Naive B cell (primary cell): Measurements from ENCODE around the gene OSM. TPM values are rescaled to one million over a fixed set of nuclear protein-coding genes. Genes with fewer than 3 reads are reported as not detected.

Experiments used
- ATAC-seq, 2 donors: fragments of 150-1000 bp; cut with Tn5 transposase; 2 replicates each; pipeline ENCODE4 v1.10.0; 2021; ENCODE audit warnings: low read depth in 2 of 2, mild to moderate bottlenecking in 2 of 2, moderate library complexity in 2 of 2
- DNase-seq: peaks from one replicate; pipeline ENCODE4 v3.0.0; 2022
- H3K27ac Mint-ChIP-seq, 6 donors: one replicate each; pipeline ENCODE4 v1.8.0; 2020 to 2022; ENCODE audit warnings: mild to moderate bottlenecking in 6 of 6, mixed read lengths in 6 of 6, moderate library complexity in 5 of 6, inconsistent platforms in 2 of 6
- H3K27me3 Mint-ChIP-seq, 3 donors: one replicate each; pipeline ENCODE4 v1.8.0; 2021 to 2022; ENCODE audit warnings: mixed read lengths in 3 of 3, mild to moderate bottlenecking in 1 of 3
- H3K36me3 Mint-ChIP-seq, 2 donors: one replicate each; pipeline ENCODE4 v1.8.0; 2020 to 2022; ENCODE audit warnings: mixed read lengths in 2 of 2, inconsistent platforms in 1 of 2, mild to moderate bottlenecking in 1 of 2
- H3K4me1 Mint-ChIP-seq, 3 donors: one replicate each; pipeline ENCODE4 v1.8.0; 2020 to 2022; ENCODE audit warnings: mixed read lengths in 3 of 3, inconsistent platforms in 1 of 3, mild to moderate bottlenecking in 1 of 3, moderate library complexity in 1 of 3
- H3K4me3 Mint-ChIP-seq, 8 donors: one replicate each; pipeline ENCODE4 v1.8.0; 2020 to 2022; ENCODE audit warnings: mild to moderate bottlenecking in 8 of 8, mixed read lengths in 8 of 8, moderate library complexity in 8 of 8, inconsistent platforms in 2 of 8
- H3K9me3 Mint-ChIP-seq, 7 donors: one replicate each; pipeline ENCODE4 v1.8.0; 2020 to 2022; ENCODE audit warnings: mixed read lengths in 7 of 7, mild to moderate bottlenecking in 5 of 7, inconsistent platforms in 2 of 7, moderate library complexity in 1 of 7
- polyA plus RNA-seq, 6 donors: library from polyadenylated mRNA; unstranded; fragments of 300-500 nt; fragmentation: Illumina TruSeq; gene quantifications; one replicate each; pipeline ENCODE4 v1.2.3, GENCODE V29; 2021; ENCODE audit warnings: low read depth in 6 of 6

Gene OSM
- polyA plus RNA-seq, 6 donors from 2014 or later = 0.66 to 4.7 (median 1.3) TPM

DNA sequence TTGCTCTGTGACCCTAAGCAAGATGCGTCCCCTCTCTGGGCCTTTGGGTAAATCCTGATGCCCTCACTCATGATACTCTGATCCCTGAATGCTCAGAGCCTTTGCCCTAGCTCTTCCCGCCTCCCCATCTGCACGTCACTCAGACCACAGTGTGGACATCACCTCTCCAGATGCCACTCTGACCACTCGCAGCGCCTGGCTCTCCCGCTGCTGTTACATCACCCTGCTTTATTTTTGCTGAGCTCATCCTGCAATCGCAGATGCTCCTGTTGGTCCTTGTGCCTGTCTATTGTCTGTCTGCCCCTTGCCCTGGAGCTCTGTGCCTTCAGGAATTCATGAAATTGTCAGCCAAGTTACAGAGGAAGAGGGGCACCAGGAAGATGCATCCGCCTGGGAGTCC is 5.5 kb downstream of the OSM start:
- H3K4me1 Mint-ChIP-seq = peaks cover 14 to 20% (median 14%) of the 10 kb centered on the region in 3 donors
- peak overlapping the region in 1 of 8 donors; percentile 21 for H3K4me3 Mint-ChIP-seq
- no peak overlapping the region for H3K27ac Mint-ChIP-seq
- peaks cover 0 to 18% (median 14%) of the 10 kb centered on the region in 3 donors for H3K27me3 Mint-ChIP-seq
- H3K36me3 Mint-ChIP-seq = no peaks in the 10 kb centered on the region
- DNase-seq (no peak), ATAC-seq (no peak)
- H3K9me3 Mint-ChIP-seq = no peaks in the 10 kb centered on the region

DNA sequence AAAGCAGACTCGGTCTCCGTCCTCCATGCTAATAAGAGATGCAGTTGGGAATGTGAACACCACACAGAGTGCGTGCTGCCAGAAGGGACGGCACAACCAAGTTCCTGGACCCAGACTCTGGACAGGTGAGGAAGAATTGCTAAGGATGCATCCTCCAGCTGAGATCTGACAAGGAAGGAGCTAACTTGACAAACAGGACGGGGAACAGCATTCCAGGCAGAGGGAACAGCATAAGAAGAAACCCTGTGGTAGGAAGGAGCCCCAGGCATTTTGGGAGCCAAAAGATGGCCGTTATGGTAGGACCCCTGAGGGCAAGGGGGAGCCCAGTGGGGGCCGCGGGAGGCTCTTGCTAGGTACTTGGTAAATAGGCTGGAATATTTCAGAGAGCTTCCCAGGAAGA is 6.0 kb downstream of the OSM start:
- H3K4me3 Mint-ChIP-seq = no peak overlapping the region
- H3K4me1 Mint-ChIP-seq = peaks cover 13 to 18% (median 16%) of the 10 kb centered on the region in 3 donors
- H3K9me3 Mint-ChIP-seq = no peaks in the 10 kb centered on the region
- ATAC-seq = no peak
- peaks cover 0 to 18% (median 14%) of the 10 kb centered on the region in 3 donors for H3K27me3 Mint-ChIP-seq
- H3K27ac Mint-ChIP-seq = no peak overlapping the region
- DNase-seq = no peak
- H3K36me3 Mint-ChIP-seq = no peaks in the 10 kb centered on the region

DNA sequence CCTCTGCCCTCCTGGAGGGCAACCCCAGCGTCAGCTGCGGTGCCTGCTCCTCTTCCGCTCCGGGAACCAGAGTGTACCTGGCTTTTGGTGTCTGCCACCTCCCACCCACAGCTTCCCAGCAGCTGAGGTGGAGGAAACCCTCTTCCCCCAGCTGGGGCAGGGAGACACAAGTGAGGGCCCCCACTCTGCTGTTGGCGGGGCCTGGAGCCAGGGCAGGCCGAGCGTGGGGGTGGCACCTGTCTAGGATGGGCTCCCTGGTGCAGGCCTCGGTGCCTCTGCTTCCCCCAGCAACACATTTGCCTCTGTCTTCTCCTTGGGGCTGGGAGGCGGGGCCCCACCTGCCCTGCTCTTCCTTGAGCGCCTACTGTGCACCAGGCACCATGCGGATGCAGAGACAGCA is 6.4 kb downstream of the OSM start:
- Mint-ChIP-seq H3K9me3 (no peaks in the 10 kb centered on the region), H3K27me3 (peaks cover 0 to 18% (median 14%) of the 10 kb centered on the region in 3 donors), H3K4me1 (peaks cover 10 to 15% (median 14%) of the 10 kb centered on the region in 3 donors), H3K36me3 (no peaks in the 10 kb centered on the region), H3K27ac (no peak overlapping the region), H3K4me3 (no peak overlapping the region)
- DNase-seq (no peak), ATAC-seq (no peak)

DNA sequence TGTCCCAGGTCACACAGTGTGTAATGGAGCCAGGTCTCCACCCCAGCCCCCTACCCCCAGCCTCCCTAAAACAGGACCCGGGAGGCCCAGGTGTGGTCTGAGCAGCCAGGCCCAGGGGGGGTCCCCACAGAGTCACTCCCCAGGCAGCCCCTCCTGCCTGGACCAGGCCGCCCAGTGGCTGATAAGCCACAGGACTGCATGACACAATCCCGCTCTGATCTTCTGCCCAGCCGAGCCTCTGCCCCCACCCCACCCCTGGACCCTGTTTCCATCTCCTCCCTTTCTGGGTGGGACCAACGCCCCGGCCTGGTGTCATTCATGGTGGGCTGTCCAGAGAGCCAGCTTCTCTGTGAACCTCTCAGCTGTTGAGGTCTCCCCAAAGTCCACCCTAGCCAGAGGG is 12.3 kb downstream of the OSM start:
- H3K27ac Mint-ChIP-seq = peak overlapping the region in 1 of 6 donors; percentile 36
- no peak overlapping the region for H3K4me3 Mint-ChIP-seq
- peaks cover 5 to 15% (median 8%) of the 10 kb centered on the region in 3 donors for H3K27me3 Mint-ChIP-seq
- ATAC-seq (no peak), DNase-seq (no peak)
- peaks cover 0 to 17% (median 6%) of the 10 kb centered on the region in 3 donors for H3K4me1 Mint-ChIP-seq
- no peaks in the 10 kb centered on the region for H3K9me3 Mint-ChIP-seq
- H3K36me3 Mint-ChIP-seq = no peaks in the 10 kb centered on the region

DNA sequence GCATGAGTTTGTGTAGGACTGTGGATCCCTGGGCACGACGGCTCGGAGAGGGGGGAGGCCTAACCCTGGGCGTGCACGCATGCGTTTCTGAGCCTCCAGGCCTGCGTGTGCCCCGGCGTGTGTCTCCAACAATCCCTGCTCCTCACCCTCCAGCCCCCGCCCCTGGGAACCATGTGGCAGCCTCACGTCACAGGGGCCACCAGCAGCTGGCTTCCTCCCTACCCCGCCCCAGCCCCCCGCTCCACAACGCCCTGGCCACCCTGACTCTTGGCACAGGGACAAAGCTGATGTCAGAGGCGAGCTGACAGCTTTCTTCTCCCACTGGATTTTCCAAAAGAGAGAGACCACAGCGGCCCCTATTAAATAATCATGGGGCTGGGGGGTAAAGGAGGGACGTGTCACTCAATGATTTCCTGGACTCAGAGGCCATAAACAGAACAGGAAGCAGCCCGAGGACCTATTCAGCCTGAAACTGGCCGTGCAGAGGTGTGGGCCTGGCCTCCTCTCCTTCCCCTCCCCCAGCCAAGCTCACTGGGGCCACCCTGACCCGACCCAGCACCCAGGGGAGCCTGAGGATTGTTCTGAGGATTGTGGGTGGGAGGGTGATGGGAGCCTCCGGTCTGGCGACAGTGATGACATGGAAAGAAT is 13.3 kb downstream of the OSM start:
- DNase-seq (no peak), ATAC-seq (no peak)
- Mint-ChIP-seq H3K36me3 (peaks cover 0 to 3% of the 10 kb centered on the region in 2 donors), H3K27ac (peak overlapping the region in 1 of 6 donors; percentile 47), H3K4me1 (peaks cover 3 to 23% (median 9%) of the 10 kb centered on the region in 3 donors), H3K4me3 (no peak overlapping the region), H3K9me3 (no peaks in the 10 kb centered on the region), H3K27me3 (peaks cover 10 to 21% (median 14%) of the 10 kb centered on the region in 3 donors)

DNA sequence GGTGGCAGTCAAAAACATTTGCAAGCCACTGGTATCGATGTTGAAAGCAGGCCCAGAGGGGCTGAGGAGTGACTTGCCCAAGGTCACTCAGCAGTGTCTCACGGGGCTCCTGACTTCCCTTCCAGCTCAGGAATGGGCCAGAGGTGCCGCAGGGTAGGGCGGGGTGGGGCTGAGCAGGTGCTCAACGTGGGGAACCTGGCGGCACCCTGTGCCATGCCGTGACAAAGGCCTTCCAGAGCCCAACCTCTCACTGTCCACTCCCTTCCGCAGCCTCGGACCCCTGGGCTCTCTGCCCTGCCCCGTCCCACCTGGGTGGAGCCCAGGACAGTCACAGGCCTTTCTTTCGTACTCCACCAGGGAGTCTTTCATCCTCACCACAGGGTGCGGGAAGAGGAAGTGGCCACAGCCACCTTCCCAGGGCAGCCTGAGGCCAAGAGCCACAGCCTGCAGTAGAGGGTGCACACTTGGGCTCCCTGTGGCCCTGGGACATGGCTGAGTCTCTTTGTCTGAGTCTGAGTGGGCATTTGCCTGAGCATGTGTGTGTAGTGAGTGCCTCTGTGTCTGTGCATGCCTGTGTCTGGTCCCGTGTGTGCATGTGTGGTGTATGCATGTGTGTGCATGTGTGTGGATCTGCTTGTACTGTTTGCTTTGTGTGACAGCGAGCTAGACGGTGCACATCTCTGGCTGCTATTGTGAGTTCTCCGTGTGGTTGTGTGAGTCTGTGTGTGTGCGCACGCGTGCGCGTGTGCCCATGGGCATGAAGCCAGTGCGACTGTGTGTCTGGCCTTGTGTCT is 14.0 kb downstream of the OSM start:
- Mint-ChIP-seq H3K4me1 (peaks cover 9 to 25% (median 16%) of the 10 kb centered on the region in 3 donors), H3K4me3 (no peak overlapping the region), H3K27me3 (peaks cover 17 to 28% (median 21%) of the 10 kb centered on the region in 3 donors), H3K9me3 (no peaks in the 10 kb centered on the region), H3K27ac (no peak overlapping the region), H3K36me3 (peaks cover 0 to 8% of the 10 kb centered on the region in 2 donors)
- DNase-seq (no peak), ATAC-seq (no peak)

DNA sequence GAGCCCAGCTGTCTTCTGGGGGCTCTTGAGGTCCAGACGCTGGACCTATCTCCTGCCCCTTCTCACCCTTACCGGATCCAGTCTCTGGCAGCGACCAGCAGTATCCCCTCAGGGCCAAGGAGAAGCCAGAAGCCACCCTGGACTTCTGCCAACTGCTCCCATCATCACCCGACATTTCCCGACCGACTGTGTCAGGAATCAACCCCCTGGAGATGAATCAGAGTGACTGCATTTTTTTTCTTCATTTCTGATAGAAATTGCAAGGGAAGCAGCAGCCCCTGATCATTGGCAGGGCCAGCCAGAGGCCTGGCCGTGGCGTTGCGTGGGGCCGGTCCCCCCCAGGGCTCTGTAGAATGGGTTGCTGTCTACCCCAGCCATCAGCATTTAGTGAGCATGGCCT is 14.9 kb downstream of the OSM start:
- Mint-ChIP-seq H3K27ac (no peak overlapping the region), H3K9me3 (no peaks in the 10 kb centered on the region), H3K4me1 (peaks cover 14 to 25% (median 22%) of the 10 kb centered on the region in 3 donors), H3K36me3 (peaks cover 0 to 8% of the 10 kb centered on the region in 2 donors), H3K4me3 (no peak overlapping the region), H3K27me3 (peaks cover 25 to 31% (median 25%) of the 10 kb centered on the region in 3 donors)
- DNase-seq (no peak), ATAC-seq (no peak)

DNA sequence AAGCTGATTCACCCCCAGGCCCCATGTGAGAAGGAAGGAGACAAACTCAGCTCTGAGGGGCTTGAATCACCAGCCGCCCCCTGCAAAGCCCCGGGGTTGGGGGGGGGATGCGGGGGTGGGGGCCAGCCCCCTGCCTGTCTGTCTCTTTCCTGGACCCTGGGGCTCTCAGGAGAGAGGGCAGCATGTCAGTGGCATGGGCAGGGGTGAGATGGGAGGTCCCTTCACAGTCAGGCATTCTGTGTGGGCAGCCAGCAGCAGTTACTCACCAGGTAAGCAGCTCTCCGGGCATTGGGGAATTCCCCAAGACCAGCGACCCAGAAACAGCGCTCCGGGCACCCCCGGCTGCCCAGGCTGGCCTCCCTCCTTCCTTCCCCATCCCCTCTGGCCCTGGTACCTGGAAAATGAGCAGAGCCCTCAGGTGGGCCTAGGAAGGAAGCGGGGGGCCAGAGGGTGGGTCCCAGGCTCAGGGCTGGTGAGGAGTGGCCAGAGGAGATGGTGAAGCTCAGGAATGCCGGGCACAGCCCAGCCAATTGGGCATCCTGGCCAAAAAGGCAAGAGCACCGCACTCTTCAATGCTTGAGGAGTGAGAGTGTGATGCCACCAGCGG is 15.9 kb downstream of the OSM start:
- DNase-seq (no peak), ATAC-seq (no peak)
- Mint-ChIP-seq H3K27me3 (peaks cover 28 to 40% (median 34%) of the 10 kb centered on the region in 3 donors), H3K27ac (peak overlapping the region in 1 of 6 donors; percentile 18), H3K36me3 (peaks cover 0 to 8% of the 10 kb centered on the region in 2 donors), H3K4me1 (peaks cover 20 to 27% (median 26%) of the 10 kb centered on the region in 3 donors), H3K9me3 (no peaks in the 10 kb centered on the region), H3K4me3 (no peak overlapping the region)

DNA sequence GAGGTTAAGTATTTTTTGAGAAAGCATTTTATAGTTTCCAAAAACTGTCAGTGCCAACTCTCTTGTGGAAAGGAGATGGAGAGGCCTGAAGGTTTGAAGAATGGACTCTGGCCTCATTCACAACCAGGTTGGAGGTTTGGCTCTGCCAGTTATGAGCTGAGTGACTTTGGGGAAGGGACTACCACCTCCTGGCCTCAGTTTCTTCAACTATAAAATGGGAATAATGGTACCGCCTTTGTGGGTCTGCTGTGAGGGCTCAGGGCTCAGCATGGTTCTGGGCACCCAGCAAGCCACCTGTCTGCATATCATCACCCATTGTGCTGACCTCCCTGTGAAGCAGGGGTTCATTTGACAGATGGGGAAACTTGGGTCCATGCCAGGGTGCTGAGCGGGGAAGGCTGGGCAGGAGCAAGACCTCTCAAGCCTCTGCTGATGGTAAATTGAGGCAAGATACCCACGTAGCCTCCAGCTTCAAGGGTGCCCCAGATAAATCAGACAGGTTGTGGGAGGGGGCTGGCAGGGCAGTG is 16.5 kb downstream of the OSM start:
- H3K27me3 Mint-ChIP-seq = peaks cover 28 to 47% (median 41%) of the 10 kb centered on the region in 3 donors
- no peaks in the 10 kb centered on the region for H3K9me3 Mint-ChIP-seq
- peaks cover 0 to 8% of the 10 kb centered on the region in 2 donors for H3K36me3 Mint-ChIP-seq
- H3K27ac Mint-ChIP-seq = no peak overlapping the region
- ATAC-seq = no peak
- no peak overlapping the region for H3K4me3 Mint-ChIP-seq
- peaks cover 22 to 26% (median 25%) of the 10 kb centered on the region in 3 donors for H3K4me1 Mint-ChIP-seq
- DNase-seq = no peak

DNA sequence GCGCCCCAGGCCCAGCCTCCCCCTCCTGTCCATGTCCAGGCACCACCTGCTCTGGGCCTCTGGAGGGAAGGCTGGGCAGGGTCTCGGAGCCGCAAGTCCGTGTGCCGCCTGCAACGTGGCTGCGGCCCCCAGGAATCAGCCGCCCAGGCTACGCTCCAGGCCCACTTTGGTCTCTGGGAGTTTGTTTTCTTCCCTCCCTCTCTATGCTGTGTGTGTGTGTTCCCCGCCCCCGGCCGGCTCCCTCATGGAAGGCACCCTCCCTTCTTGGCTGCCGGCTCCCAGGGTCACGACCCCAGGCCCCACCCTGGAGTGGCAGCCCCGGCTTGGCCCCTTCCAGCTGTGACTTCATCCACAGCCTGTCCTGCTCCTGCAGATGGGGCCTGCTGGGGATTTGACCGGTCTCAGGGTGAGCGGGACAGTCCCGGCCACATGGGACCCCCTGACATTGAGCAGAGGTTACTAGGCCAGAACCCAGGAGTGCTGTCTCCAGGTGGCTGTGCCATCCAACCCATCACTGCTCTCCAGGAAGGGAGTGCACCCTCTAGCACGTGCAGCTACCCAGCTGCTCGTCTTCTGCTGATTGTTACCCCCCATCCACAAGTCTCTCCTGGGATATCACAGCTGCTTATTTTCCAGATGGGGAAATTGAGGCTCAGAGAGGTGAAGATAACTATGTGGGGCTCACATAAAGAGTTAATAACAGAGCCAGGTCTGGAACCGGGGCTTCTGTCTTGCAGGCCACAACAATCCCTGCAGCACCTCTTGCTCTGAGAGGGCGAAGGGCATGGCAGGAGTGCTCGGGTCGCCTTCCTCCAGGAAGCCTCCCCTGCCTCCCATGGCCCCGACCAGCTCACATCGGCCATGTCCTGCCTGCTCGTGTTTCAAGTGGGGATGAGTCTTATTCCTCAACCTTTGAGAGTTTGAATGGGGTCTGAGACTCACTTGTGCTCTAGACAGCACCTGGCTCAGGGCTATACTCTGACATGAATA is 17.3 kb downstream of the OSM start:
- no peak overlapping the region for H3K27ac Mint-ChIP-seq
- H3K27me3 Mint-ChIP-seq = peaks cover 28 to 55% (median 47%) of the 10 kb centered on the region in 3 donors
- H3K4me3 Mint-ChIP-seq = peak overlapping the region in 1 of 8 donors; percentile 5
- H3K9me3 Mint-ChIP-seq = no peaks in the 10 kb centered on the region
- DNase-seq = no peak
- H3K36me3 Mint-ChIP-seq = peaks cover 0 to 8% of the 10 kb centered on the region in 2 donors
- no peak for ATAC-seq
- H3K4me1 Mint-ChIP-seq = peaks cover 22 to 26% (median 25%) of the 10 kb centered on the region in 3 donors

DNA sequence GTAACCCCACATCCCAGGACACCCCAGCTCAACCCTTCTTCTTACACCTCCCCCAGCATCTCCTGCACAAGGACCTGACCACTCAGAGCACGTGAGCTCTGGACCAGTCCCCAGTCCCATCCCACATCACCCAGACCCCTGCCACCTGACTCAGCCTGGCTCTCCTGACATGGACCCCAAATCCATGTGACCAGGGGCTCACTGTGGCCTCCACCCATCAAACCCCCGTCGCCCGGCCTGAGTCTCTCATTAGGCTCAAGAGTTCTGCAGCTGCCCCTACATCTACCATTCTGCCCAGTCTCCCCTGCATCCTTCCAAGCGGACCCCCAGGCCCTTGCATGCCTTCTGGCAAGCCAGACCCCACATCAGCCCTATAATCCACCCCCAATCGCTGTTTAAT is 18.2 kb downstream of the OSM start:
- Mint-ChIP-seq H3K36me3 (peaks cover 0 to 8% of the 10 kb centered on the region in 2 donors), H3K27ac (peak overlapping the region in 1 of 6 donors; percentile 17), H3K27me3 (peaks cover 28 to 60% (median 47%) of the 10 kb centered on the region in 3 donors), H3K9me3 (no peaks in the 10 kb centered on the region), H3K4me3 (peak overlapping the region in 4 of 8 donors; percentile 10 to 89 (median 53)), H3K4me1 (peaks cover 22 to 26% (median 25%) of the 10 kb centered on the region in 3 donors)
- ATAC-seq = no peak
- DNase-seq = no peak

DNA sequence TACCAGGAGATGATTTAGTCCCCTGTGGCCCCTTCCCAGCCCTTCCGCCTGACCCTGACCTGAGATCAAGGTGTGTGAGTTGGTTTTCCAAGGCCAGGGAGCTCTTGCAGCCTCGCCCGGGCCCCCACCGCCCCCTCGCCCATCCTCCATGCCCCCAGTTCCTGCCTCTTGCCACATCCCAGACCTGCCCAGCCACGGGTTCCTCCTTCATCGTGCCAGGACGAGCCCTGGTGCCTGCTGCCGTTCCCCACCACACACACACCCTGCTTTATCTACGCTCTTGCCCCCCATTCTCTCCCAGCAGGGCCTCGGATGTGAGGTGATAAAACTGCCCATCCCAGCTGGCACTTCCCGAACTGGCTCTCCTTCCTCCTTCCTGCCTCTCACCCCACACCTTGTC is 18.7 kb downstream of the OSM start:
- Mint-ChIP-seq H3K27me3 (peaks cover 28 to 60% (median 47%) of the 10 kb centered on the region in 3 donors), H3K36me3 (peaks cover 0 to 8% of the 10 kb centered on the region in 2 donors), H3K4me3 (peak overlapping the region in 4 of 8 donors; percentile 10 to 73 (median 28)), H3K9me3 (no peaks in the 10 kb centered on the region), H3K4me1 (peaks cover 22 to 26% (median 24%) of the 10 kb centered on the region in 3 donors), H3K27ac (peak overlapping the region in 1 of 6 donors; percentile 17)
- DNase-seq = no peak
- no peak for ATAC-seq
